NCI-H146 (cell line): ENCODE data around the gene TREX2.

Experiments
- DNase-seq: peaks from one replicate; lab custom pipeline; 2025; lab: John Stamatoyannopoulos, UW

The TREX2 gene

DNA sequence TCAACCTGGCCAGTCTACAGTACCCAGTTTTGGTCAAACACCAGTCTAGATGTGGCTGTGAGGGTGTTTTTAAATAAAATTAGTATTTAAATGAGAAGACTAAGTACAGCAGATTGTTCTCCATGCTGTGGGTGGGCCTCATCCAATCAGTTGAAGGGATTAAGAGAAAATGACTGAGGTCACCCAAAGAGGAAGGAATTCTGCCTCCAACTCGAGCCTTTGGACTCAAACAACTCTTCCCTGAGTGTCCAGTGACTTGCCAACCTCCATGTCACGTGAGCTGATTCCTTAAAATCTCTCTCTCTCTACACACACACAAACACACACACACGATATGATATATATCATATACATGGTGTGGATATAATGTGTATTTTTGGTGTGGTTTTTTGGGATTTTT, 10.0 kb downstream of the TREX2 start:
- DNase-seq: no peak

DNA sequence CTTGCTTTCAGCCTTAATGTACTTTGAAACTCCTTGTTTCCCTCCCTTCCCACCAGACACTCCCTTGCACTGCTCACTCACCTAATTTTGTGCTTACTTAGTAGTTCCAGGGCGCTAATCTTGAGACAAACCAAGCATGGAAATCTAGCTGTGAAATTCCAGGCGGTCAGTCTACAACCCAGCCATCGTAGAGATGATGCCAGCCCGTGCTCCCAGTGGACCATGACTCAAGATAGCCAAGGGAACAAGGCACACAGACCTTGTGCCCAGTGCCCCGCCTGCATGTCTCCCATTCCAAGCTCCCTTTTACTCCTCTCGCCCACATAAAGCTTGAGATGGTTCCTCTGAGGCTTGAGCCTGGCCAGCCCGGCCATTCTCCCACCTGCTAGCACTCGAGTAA, 11.1 kb downstream of the TREX2 start:
- no peak for DNase-seq

GRCh38 chrX:153433781-153434285, 12.0 kb downstream of the TREX2 start:
- DNase-seq: no peak

DNA sequence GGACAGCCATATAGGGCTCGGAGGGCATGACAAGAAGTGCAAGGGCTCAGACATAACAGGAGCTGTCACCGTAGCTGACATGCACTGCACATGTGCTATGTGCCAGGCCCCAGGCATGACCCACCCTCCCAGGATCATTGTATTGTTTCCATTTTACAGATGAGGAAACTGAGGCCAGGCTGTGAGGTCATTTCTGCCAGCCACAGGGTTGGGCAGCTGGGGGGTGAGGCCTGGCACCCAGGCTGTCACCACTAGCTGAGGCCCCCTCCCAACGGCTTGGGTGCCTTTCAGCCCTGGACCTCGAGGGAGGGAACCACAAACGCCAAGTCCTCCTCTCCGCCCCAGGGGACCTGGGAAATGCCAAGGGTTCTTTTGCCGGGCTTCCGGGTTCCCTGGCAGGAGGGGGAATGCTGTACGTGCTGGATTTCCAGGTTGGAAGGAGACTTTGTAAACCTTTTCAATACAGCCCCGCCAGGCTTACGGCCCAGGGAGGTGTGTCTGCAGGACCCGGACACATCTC, 12.6 kb downstream of the TREX2 start:
- DNase-seq: no peak

DNA sequence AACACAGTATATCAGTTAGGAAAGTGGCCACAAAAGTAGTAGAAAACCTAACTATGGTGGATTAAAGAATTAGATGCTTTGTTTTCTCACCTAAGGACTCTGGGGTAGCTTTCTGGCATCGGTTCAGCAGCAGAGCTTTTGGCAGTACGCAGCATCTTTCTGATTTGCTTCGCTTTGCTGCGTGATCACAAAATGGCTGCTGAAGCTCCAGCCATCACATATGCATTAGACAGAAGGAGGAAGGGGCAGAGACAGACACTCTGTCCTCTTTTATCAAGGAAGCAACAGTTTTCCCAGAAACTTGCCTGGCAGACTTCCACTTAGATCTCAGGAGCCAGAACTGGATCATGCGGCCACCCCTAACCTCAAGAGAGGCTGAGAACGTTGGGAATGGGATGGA, 15.1 kb downstream of the TREX2 start:
- no peak for DNase-seq

DNA sequence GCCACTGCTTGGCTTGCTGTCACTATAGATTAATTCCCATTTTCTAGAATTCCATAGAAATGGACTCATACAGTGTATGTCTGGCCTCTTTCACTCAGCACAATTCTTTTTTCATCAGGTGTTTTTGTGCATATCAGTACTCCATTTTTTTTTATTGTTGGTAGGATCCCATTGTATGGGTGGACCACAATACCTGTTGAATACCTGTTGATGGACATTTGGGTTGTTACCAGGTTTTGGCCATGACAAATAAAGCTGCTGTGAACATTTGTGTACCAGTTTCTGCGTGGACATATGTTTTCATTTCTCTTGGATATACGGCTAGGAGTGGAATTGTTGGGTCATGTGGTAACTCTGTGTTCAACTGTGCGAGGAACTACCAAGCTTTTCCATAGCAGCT, 19.7 kb downstream of the TREX2 start:
- DNase-seq: no peak

DNA sequence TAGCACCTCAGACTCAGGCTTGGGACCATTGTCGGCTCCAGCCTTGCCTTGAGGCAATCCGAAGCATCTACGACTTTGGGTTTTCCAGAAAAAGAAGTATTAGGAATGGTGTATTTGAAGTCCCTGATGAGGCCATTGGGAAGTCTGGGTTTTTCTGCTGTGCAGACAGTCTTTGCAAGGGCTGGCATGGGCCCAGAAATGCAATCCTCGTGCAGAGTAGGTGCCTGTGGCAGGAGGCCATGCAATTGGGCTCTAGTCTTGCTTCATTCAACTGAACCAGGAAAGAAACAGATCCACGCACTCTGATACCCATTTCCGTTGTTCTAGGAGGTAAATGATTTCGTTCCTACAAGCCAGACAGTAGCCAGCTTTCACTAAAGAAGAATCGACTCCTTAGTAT, 22.2 kb downstream of the TREX2 start:
- DNase-seq: no peak

GRCh38 chrX:153421856-153422255, 24.0 kb downstream of the TREX2 start:
- no peak for DNase-seq

- DNase-seq: no peak
Observed at GRCh38 chrX:153420851-153421599, 24.8 kb downstream of the TREX2 start.

DNA sequence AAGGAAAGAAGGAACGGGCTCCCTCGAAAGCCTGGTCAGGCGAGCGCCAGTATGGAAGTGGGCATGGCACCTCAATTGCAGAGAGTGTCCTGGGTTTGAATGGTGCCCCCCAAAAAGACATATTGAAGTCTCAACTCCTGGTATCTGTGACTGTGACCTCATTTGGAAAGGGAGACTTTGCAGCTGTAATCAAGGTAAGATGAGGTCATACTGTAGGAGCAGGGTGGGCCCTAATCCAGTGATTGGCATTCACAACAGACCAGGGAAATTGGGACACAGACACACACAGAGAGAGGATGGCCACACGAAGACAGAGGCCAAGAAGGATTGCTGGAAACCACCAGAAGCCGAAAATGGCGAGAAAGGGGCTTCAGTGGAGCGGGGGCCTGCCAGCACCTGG, 28.2 kb downstream of the TREX2 start:
- DNase-seq: no peak

DNA sequence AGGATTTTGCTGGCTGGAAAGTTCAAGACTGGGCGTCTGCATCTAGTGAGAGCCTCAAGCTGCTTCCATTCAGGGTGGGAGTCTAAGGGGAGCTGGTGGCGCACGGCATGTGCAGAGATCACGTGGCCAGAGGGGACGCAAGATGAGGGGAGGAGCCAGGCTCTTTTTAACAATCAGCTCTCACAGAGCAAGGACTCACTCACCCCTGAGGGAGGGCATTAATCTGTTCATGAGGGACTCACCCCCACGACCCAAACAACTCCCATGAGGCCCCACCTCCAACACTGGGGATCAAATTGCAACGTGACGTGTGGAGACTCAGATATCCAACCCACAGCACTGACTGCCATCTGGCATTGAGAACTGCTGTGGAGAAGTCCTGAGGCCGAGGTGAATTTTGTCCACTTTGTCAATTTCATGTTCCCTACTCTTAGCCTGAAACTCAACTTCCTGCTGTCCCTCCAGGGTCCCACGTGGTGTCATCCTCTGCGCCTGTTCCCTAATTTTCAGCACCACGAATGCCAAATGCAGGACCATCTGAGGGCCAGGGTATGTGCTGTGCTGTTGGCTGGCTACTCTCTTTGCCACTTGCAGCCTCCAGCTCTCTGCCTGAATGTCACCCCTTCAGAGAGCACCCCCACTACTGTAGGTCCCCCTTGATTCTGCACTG, 28.9 kb downstream of the TREX2 start:
- no peak for DNase-seq

DNA sequence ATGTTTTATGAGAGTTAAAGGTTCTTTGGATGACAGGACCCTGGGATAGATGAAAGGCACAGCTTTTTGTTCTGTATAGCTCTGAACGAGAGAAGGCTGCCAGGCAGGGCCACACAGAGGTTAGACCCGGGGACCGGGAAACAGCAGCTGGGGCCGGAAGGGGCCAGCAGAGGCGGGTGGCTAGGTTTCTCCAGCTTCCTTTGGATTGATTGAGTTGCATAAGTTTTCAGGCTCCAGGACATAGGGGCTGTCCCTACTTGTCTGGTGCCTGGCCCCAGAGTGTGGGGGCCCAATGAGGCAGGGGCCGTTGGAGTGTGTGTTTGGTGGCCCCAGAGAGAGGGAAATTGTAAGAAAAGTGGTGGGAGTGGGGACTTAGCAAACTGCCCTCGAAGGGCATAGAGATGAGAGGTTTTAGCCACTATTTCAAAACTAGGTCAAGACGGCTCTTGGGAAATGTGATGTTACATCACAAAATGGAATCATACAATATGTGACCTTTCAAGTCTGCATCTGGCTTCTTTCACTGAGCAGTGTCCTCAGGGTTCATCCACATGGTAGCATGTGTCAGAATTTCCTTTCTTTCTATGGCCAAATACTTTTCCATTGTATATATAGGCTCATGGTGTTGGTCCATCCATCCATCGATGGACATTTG, 30.9 kb downstream of the TREX2 start:
- no peak for DNase-seq

GRCh38 chrX:153413731-153414130, 32.1 kb downstream of the TREX2 start:
- no peak for DNase-seq

- no peak for DNase-seq
Observed at GRCh38 chrX:153412746-153413720, 32.8 kb downstream of the TREX2 start.

- DNase-seq: peak; percentile 29
Observed at GRCh38 chrX:153411988-153412574, 33.8 kb downstream of the TREX2 start.

DNA sequence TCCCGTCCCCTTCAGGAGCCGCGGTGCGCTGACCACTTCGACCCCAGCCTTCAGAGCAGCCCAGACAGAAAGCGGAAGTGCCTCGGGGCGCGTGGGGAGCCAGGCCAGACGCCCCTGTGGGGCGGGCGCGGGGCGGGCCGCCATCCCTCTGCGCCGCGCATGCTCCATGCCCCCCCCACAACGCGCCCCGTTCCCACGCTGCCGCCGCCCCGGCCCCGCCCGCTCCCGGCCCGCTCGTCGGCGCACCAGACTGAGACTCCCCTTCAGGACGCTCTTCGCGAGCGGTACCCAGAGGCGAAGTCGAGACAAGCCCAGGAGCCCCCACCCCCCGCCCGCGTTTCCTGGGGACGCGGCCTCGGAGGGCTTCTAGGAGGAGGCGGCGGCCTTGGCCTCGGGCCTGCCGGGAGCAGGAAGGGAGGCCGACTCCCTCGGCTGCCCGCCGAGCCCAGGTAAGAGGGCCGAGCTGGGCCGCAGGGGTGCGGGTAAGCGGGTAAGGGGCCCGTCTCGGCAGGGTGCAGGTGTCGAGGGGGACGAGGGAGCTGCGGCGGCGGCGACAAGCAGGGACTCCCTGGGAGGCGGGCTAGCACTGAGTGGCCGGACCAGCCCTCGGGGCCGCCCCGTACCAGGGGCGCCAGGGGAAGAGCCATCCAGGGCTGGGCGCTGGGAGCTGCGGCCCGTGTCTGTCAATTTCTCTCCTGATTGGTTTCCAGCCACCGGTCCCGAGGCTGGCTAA, 34.4 kb downstream of the TREX2 start, which contains the start of gene ZFP92:
Gene ZFP92 (plus strand): TSS at position 218 of the 733 bp plus-strand sequence. CDS start 6,851 bp downstream, outside the sequence.
- peak; percentile 25 for DNase-seq

DNA sequence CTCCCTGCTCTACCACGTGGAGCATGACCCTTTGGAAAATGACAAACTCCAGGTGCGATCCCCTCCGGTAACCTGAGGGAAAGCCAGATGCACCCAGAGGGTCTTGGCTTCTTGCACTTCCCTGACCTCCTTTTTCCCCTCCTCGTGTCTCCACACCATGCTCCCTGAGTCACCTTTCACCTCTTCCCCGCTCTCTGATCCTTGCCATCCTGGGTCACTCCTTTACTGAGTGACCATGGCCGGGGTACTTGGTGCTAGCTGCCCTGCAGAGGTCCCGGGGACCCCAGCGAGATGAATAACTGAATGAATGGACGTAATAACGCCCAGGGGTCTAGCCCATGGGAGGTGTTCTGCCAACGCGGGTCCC, 35.0 kb downstream of the TREX2 start:
- DNase-seq: no peak

- DNase-seq: no peak
Observed at GRCh38 chrX:153410373-153410772, 35.5 kb downstream of the TREX2 start.

DNA sequence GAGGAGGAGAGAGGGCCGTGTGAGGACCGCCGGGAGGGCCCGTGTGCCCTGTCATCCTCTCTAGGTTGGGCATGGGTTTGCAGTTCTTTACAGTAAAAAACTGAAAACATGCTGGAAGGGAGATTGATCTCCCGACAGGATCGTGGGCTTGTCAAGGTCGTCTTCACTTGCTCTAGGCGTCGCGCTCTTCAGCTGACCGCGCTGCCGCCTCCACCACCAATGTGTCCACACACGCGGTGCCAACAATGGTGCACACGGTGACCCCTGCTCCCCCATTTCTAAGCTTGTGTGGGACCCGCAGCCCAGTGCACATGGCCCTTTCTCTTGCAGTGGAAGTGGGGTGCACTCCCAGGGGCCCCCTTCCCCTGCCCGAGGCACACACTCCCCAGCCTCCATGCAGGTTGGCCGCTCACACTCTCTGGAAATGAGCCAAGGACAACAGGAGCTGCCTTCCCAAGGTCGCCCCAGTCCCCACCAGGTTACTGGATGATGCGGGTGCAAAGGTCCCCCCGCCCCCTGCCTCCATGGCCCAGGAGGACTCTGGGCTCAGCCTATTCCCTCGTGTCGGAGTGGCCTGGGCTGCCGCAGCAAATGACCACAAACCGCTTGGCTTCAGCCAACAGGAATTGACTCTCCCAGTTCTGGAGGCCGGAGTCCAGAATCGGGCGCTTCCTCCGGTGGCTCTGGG, 36.3 kb downstream of the TREX2 start:
- no peak for DNase-seq

GRCh38 chrX:153408871-153409351, 36.9 kb downstream of the TREX2 start:
- DNase-seq: no peak
